ENCODE data around the gene RGS6. TPM values are rescaled to one million over a fixed set of nuclear protein-coding genes. Genes with fewer than 3 reads are reported as not detected.

The RGS6 gene
- total RNA-seq, 1 donor from 2014 or later, result 23.3 TPM

- ATAC-seq (no peak), DNase-seq (ENCODE audit: missing footprints) (no peak)
- intact Hi-C loops (cut with DNase I), result no loop called here
These were observed 64.4 kb downstream of the RGS6 start for GRCh38 chr14:71996610-71997009.

- ATAC-seq (peak; percentile 86), DNase-seq (ENCODE audit: missing footprints) (peak; percentile 82)
- intact Hi-C loops (cut with DNase I), result no loop called here
These were observed 68.7 kb downstream of the RGS6 start for GRCh38 chr14:72000907-72001306.

- DNase-seq (ENCODE audit: missing footprints) (no peak), ATAC-seq (no peak)
- intact Hi-C loops (cut with DNase I), result no loop called here
These were observed 70.5 kb downstream of the RGS6 start for GRCh38 chr14:72002731-72003130.

GRCh38 chr14:72008666-72009065, 76.4 kb downstream of the RGS6 start:
- ATAC-seq (no peak), DNase-seq (ENCODE audit: missing footprints) (no peak)
- intact Hi-C loops (cut with DNase I), result no loop called here

- intact Hi-C loops (cut with DNase I), result no loop called here
- no peak for DNase-seq (ENCODE audit: missing footprints)
- ATAC-seq, result no peak
These were observed 78.2 kb downstream of the RGS6 start for GRCh38 chr14:72010474-72010873.

GRCh38 chr14:72013721-72014345, 81.6 kb downstream of the RGS6 start:
- DNase-seq (ENCODE audit: missing footprints) (no peak), ATAC-seq (no peak)
- intact Hi-C loops (cut with DNase I), result no loop called here

GRCh38 chr14:72014486-72014885, 82.3 kb downstream of the RGS6 start:
- ATAC-seq (no peak), DNase-seq (ENCODE audit: missing footprints) (no peak)
- intact Hi-C loops (cut with DNase I), result no loop called here

- intact Hi-C loops (cut with DNase I), result no loop called here
- no peak for ATAC-seq
- no peak for DNase-seq (ENCODE audit: missing footprints)
These were observed 85.1 kb downstream of the RGS6 start for GRCh38 chr14:72017290-72017689.

- DNase-seq (ENCODE audit: missing footprints) (no peak), ATAC-seq (no peak)
- intact Hi-C loops (cut with DNase I), result loop anchor here (2.0 to 10.0 kb wide), 3 partner anchors 89 to 397 kb away; partner anchors contain the start of gene RGS6
These were observed 91.2 kb downstream of the RGS6 start for GRCh38 chr14:72023128-72024042.

- intact Hi-C loops (cut with DNase I), result loop anchor here (2.0 to 10.0 kb wide), 3 partner anchors 89 to 397 kb away; partner anchors contain the start of gene RGS6
- ATAC-seq, result peak; percentile 53
- no peak for DNase-seq (ENCODE audit: missing footprints)
These were observed 91.8 kb downstream of the RGS6 start for GRCh38 chr14:72024043-72024407.

GRCh38 chr14:72024504-72024903, 92.3 kb downstream of the RGS6 start:
- intact Hi-C loops (cut with DNase I), result loop anchor here (2.0 to 10.0 kb wide), 3 partner anchors 90 to 396 kb away; partner anchors contain the start of gene RGS6
- ATAC-seq (peak; percentile 63), DNase-seq (ENCODE audit: missing footprints) (no peak)

GRCh38 chr14:72026536-72026935, 94.3 kb downstream of the RGS6 start:
- DNase-seq (ENCODE audit: missing footprints) (no peak), ATAC-seq (no peak)
- intact Hi-C loops (cut with DNase I), result loop anchor here (10.0 kb wide), 1 partner anchor 92 kb away; the partner anchor contains the start of gene RGS6

- DNase-seq (ENCODE audit: missing footprints) (no peak), ATAC-seq (no peak)
- intact Hi-C loops (cut with DNase I), result loop anchor here (10.0 kb wide), 1 partner anchor 92 kb away; the partner anchor contains the start of gene RGS6
These were observed 94.8 kb downstream of the RGS6 start for GRCh38 chr14:72027061-72027460.

GRCh38 chr14:72033365-72033764, 101.1 kb downstream of the RGS6 start:
- intact Hi-C loops (cut with DNase I), result no loop called here
- no peak for ATAC-seq
- DNase-seq (ENCODE audit: missing footprints), result no peak

- ATAC-seq (no peak), DNase-seq (ENCODE audit: missing footprints) (no peak)
- intact Hi-C loops (cut with DNase I), result no loop called here
These were observed 108.3 kb downstream of the RGS6 start for GRCh38 chr14:72040528-72040927.

- intact Hi-C loops (cut with DNase I), result no loop called here
- DNase-seq (ENCODE audit: missing footprints) (no peak), ATAC-seq (no peak)
These were observed 113.0 kb downstream of the RGS6 start for GRCh38 chr14:72045271-72045670.

GRCh38 chr14:72045885-72046284, 113.7 kb downstream of the RGS6 start:
- no peak for ATAC-seq
- no peak for DNase-seq (ENCODE audit: missing footprints)
- intact Hi-C loops (cut with DNase I), result no loop called here

GRCh38 chr14:72049462-72049861, 117.2 kb downstream of the RGS6 start:
- intact Hi-C loops (cut with DNase I), result no loop called here
- no peak for DNase-seq (ENCODE audit: missing footprints)
- peak; percentile 31 for ATAC-seq

- no peak for ATAC-seq
- DNase-seq (ENCODE audit: missing footprints), result no peak
- intact Hi-C loops (cut with DNase I), result no loop called here
These were observed 120.1 kb downstream of the RGS6 start for GRCh38 chr14:72052356-72052755.

- ATAC-seq (no peak), DNase-seq (ENCODE audit: missing footprints) (no peak)
- intact Hi-C loops (cut with DNase I), result no loop called here
These were observed 121.4 kb downstream of the RGS6 start for GRCh38 chr14:72053651-72054050.
